ENCODE measurements around the gene CCNY. TPM values are rescaled to one million over a fixed set of nuclear protein-coding genes. Genes with fewer than 3 reads are reported as not detected.

Gene CCNY
- total RNA-seq, 1 experiment from 2014 or later = 41.1 TPM

GRCh38 chr10:35463105-35463867 lies 127.0 kb downstream of the CCNY start:
- Histone ChIP-seq H3K4me3 (no peak overlapping the region), H3K27me3 (replicated peaks) (no peaks in the 10 kb centered on the region), H3K27ac (no peak overlapping the region), H3K9me3 (replicated peaks) (no peaks in the 10 kb centered on the region), H3K36me3 (no peaks in the 10 kb centered on the region), H3K4me1 (replicated peaks) (peaks cover 12% of the 10 kb centered on the region)
- no peak for DNase-seq (ENCODE audit: low read depth in 1 of 2, low spot score in 2 of 2)

DNA sequence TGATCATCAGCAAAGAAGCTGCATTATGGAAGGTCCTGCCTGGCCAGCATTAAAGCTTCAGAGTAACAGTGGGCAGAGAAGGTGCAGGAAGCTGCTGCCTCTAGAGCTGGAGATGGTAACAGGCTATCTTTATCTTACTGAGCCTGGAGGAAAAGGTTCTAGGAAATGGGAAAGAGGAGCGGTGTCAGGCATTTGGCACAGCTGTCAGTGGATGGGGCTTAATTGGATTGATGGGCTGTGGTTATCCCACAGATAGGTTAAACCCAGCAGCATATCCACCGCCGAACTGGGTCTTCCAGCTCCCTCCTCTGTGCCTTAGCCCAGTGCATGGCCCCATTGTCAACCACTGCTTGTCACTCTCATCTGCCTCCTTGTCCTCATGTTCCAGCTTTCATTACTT lies 127.6 kb downstream of the CCNY start:
- no peak overlapping the region for H3K27ac ChIP-seq
- no peak for DNase-seq (ENCODE audit: low read depth in 1 of 2, low spot score in 2 of 2)
- no peak overlapping the region for H3K4me3 ChIP-seq
- H3K4me1 ChIP-seq (replicated peaks) = peaks cover 12% of the 10 kb centered on the region
- H3K36me3 ChIP-seq = no peaks in the 10 kb centered on the region
- H3K9me3 ChIP-seq (replicated peaks) = no peaks in the 10 kb centered on the region
- no peaks in the 10 kb centered on the region for H3K27me3 ChIP-seq (replicated peaks)

DNA sequence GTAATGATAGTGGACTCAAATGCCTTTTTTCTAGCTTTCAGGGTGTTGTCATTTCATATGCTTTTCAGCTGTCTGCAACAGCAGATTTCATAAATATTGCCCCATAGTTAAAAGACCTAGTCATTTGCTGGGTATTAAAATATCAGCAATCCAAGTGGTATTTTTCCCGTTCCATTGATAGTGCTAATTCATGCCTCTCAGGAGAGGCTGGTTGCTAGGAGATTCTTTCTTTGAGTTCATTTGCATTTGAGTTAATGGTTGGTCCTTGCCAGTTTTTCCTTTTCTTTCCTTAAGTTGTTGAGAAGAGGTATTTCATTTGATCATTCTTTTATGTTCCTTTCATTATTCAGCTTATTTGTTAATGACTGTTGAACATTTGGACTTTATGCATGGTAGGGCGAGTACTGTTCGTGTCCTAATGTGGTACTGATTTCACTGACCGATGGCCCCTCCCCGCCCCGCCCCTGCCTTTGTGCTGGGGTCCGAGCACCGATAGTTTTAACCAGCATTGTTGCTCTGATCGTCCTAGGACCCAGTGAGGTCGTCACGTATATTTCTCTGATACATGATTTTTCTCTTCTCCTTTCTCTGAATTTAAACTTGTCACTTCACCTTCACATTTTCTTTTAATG lies 128.6 kb downstream of the CCNY start:
- H3K36me3 ChIP-seq = no peaks in the 10 kb centered on the region
- H3K4me1 ChIP-seq (replicated peaks) = peaks cover 12% of the 10 kb centered on the region
- no peak for DNase-seq (ENCODE audit: low read depth in 1 of 2, low spot score in 2 of 2)
- H3K27ac ChIP-seq = no peak overlapping the region
- H3K4me3 ChIP-seq = no peak overlapping the region
- no peaks in the 10 kb centered on the region for H3K27me3 ChIP-seq (replicated peaks)
- H3K9me3 ChIP-seq (replicated peaks) = no peaks in the 10 kb centered on the region

DNA sequence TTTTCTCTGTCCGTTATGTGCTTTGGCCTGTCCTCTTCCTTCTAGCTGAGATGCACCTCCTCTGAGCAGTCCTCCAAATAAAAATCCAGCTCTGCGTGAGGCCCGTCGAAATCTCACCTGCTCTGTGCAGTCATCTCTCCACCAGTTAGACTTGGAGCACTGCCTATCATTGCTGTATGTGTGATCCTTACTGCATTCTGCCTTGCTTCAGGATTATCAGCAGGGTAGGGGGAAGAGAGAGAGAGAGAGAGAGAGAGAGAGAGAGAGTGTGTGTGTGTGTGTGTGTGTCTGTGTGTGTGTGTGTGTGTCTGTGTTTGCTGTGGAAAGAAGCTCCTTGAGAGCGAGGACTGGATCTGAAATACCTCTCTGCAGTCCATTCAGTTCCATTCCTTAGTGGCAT lies 129.4 kb downstream of the CCNY start:
- Histone ChIP-seq H3K36me3 (no peaks in the 10 kb centered on the region), H3K4me1 (replicated peaks) (peaks cover 12% of the 10 kb centered on the region), H3K4me3 (no peak overlapping the region), H3K27ac (no peak overlapping the region), H3K27me3 (replicated peaks) (no peaks in the 10 kb centered on the region), H3K9me3 (replicated peaks) (no peaks in the 10 kb centered on the region)
- DNase-seq (ENCODE audit: low read depth in 1 of 2, low spot score in 2 of 2) = no peak

DNA sequence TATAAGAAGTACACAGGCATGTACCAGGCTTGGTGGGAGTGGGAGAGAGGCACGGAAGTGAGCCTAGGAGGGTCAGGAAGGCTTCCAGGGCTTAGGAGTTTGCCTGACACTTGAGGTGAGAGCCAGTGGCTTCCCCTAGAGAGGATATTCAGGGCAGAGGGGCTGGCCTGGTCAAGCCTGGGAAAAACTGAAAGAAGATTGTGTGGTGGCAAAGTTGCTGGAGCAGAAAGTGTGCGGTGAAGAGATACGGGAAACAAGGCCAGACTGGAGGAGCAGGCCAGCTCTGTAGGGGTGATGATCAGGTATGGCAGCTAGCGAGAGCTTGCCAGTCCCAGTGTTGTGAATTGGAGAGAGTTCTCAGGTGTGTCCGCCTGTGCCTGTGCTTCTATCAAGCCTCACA lies 129.9 kb downstream of the CCNY start:
- H3K36me3 ChIP-seq = no peaks in the 10 kb centered on the region
- H3K4me1 ChIP-seq (replicated peaks) = peaks cover 12% of the 10 kb centered on the region
- no peak for DNase-seq (ENCODE audit: low read depth in 1 of 2, low spot score in 2 of 2)
- H3K27ac ChIP-seq = no peak overlapping the region
- no peaks in the 10 kb centered on the region for H3K27me3 ChIP-seq (replicated peaks)
- H3K9me3 ChIP-seq (replicated peaks) = no peaks in the 10 kb centered on the region
- no peak overlapping the region for H3K4me3 ChIP-seq

GRCh38 chr10:35466661-35467060 lies 130.4 kb downstream of the CCNY start:
- Histone ChIP-seq H3K9me3 (replicated peaks) (no peaks in the 10 kb centered on the region), H3K4me3 (no peak overlapping the region), H3K27ac (no peak overlapping the region), H3K4me1 (replicated peaks) (peaks cover 12% of the 10 kb centered on the region), H3K36me3 (no peaks in the 10 kb centered on the region), H3K27me3 (replicated peaks) (no peaks in the 10 kb centered on the region)
- DNase-seq (ENCODE audit: low read depth in 1 of 2, low spot score in 2 of 2) = no peak

DNA sequence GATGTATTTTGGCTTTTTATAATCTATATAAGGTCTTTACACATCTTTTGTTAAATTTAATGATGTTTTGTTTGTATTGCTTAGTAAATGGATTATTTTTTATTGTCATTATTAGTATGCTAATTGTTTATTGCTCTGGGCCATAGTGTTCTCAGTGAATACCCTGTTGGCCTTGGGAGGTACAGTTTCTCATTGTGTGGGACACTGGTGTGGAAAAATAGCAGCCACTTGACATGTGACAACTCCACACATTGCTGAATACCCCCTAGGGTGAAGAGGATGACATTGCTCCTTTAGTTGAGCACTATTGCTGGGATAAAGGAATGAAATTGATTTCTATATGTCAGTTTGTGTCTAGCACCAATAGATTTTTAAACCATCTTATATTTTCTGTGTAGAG lies 130.9 kb downstream of the CCNY start:
- Histone ChIP-seq H3K4me3 (no peak overlapping the region), H3K4me1 (replicated peaks) (peaks cover 12% of the 10 kb centered on the region), H3K36me3 (no peaks in the 10 kb centered on the region), H3K9me3 (replicated peaks) (no peaks in the 10 kb centered on the region), H3K27ac (no peak overlapping the region), H3K27me3 (replicated peaks) (no peaks in the 10 kb centered on the region)
- DNase-seq (ENCODE audit: low read depth in 1 of 2, low spot score in 2 of 2) = no peak

- H3K4me1 ChIP-seq (replicated peaks) = no peaks in the 10 kb centered on the region
- no peaks in the 10 kb centered on the region for H3K27me3 ChIP-seq (replicated peaks)
- H3K36me3 ChIP-seq = no peaks in the 10 kb centered on the region
- no peak overlapping the region for H3K27ac ChIP-seq
- DNase-seq (ENCODE audit: low read depth in 1 of 2, low spot score in 2 of 2) = no peak
- no peaks in the 10 kb centered on the region for H3K9me3 ChIP-seq (replicated peaks)
- no peak overlapping the region for H3K4me3 ChIP-seq
Measured at GRCh38 chr10:35470248-35470924, 134.1 kb downstream of the CCNY start.

DNA sequence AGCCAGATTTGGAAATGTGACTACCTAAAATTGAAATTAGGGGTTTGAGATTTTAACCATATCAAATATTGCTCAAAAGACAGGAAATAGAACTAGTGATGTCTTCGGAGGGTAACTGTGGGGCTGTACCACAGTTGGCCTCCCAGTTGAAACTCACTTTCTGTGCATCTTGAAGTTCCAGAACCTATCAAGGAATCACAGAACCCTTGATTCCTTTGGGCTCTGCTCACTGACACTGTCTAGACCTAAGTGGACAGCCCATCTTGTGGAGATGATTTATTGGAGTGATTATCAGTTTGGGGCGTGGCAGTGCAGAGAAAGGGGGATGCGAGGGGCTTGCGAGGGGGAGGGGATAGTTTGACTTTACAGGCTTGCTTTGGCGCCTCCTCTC lies 134.6 kb downstream of the CCNY start:
- Histone ChIP-seq H3K27ac (no peak overlapping the region), H3K4me3 (no peak overlapping the region), H3K4me1 (replicated peaks) (no peaks in the 10 kb centered on the region), H3K27me3 (replicated peaks) (no peaks in the 10 kb centered on the region), H3K9me3 (replicated peaks) (no peaks in the 10 kb centered on the region), H3K36me3 (no peaks in the 10 kb centered on the region)
- no peak for DNase-seq (ENCODE audit: low read depth in 1 of 2, low spot score in 2 of 2)

- H3K9me3 ChIP-seq (replicated peaks) = no peaks in the 10 kb centered on the region
- no peak overlapping the region for H3K27ac ChIP-seq
- no peaks in the 10 kb centered on the region for H3K36me3 ChIP-seq
- H3K4me1 ChIP-seq (replicated peaks) = no peaks in the 10 kb centered on the region
- DNase-seq (ENCODE audit: low read depth in 1 of 2, low spot score in 2 of 2) = no peak
- H3K4me3 ChIP-seq = no peak overlapping the region
- H3K27me3 ChIP-seq (replicated peaks) = no peaks in the 10 kb centered on the region
Measured at GRCh38 chr10:35471435-35471834, 135.1 kb downstream of the CCNY start.

- no peak overlapping the region for H3K4me3 ChIP-seq
- H3K27me3 ChIP-seq (replicated peaks) = no peaks in the 10 kb centered on the region
- DNase-seq (ENCODE audit: low read depth in 1 of 2, low spot score in 2 of 2) = no peak
Measured at GRCh38 chr10:35480142-35480541, 143.8 kb downstream of the CCNY start.

DNA sequence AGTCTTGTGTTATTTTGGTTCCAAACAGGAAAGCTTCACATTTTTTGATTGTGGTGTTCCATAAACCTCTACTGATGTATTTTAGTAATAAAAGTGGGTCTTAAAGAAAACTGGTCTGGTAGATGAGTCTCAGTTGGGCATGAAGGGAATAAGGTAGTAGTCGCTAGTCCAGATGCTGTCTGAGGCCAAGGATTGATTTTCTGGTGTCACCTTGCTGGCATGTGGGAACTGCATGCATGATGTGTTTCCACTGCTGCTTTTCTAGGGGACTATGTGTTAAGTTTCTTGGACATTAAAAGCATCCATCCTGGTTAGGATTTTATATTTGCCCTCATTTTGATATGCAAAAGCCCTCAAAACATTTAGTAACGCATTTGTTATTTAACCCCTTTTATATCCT lies 145.1 kb downstream of the CCNY start:
- Histone ChIP-seq H3K4me1 (replicated peaks) (no peaks in the 10 kb centered on the region), H3K4me3 (no peak overlapping the region), H3K36me3 (peaks cover 12% of the 10 kb centered on the region), H3K27me3 (replicated peaks) (no peaks in the 10 kb centered on the region), H3K27ac (no peak overlapping the region), H3K9me3 (replicated peaks) (no peaks in the 10 kb centered on the region)
- DNase-seq (ENCODE audit: low read depth in 1 of 2, low spot score in 2 of 2) = no peak

More at GRCh38 chr10:35480142-35480541, 143.8 kb downstream of the CCNY start:
- Histone ChIP-seq H3K36me3 (peaks cover 7% of the 10 kb centered on the region; the same call in 1 of the 2 replicates), H3K9me3 (replicated peaks) (no peaks in the 10 kb centered on the region), H3K27ac (no peak overlapping the region), H3K4me1 (replicated peaks) (no peaks in the 10 kb centered on the region)

GRCh38 chr10:35486297-35486990 lies 150.1 kb downstream of the CCNY start:
- Histone ChIP-seq H3K27ac (no peak overlapping the region), H3K4me1 (replicated peaks) (no peaks in the 10 kb centered on the region), H3K4me3 (no peak overlapping the region), H3K9me3 (replicated peaks) (no peaks in the 10 kb centered on the region), H3K27me3 (replicated peaks) (no peaks in the 10 kb centered on the region), H3K36me3 (peaks cover 20% of the 10 kb centered on the region)
- no peak for DNase-seq (ENCODE audit: low read depth in 1 of 2, low spot score in 2 of 2)

Measured in SJSA1 (cell line).